Sigmoid colon (tissue), 7 donors: ENCODE data around the gene LRRC49. TPM values are rescaled to one million over a fixed set of nuclear protein-coding genes. Genes with fewer than 3 reads are reported as not detected.
"Not testable (repeated sequence)": the region's sequence is repeated elsewhere in the genome, so short reads cannot be mapped to it uniquely, and the experiment has no call there.

ENCODE experiments used
- DNase-seq: peaks from one replicate; pipeline ENCODE4 v3.0.0-alpha.2; 2019
- H3K27ac ChIP-seq, 4 donors: fragments of 200-600 bp; sonication (generic); one replicate each; pipeline ENCODE4 v1.5.1; 2016 to 2019; ENCODE audit warnings: mild to moderate bottlenecking in 1 of 4
- H3K27me3 ChIP-seq, 3 donors: fragments of 200-600 bp; sonication (generic); one replicate each; pipeline ENCODE4 v1.5.1; 2019; ENCODE audit warnings: mild to moderate bottlenecking in 1 of 3
- H3K36me3 ChIP-seq, 4 donors: fragments of 200-600 bp; sonication (generic); one replicate each; pipeline ENCODE4 v1.5.1; 2016 to 2019
- H3K4me1 ChIP-seq, 4 donors: fragments of 200-600 bp; sonication (generic); one replicate each; pipeline ENCODE4 v1.5.1; 2017 to 2019
- H3K4me3 ChIP-seq, 4 donors: fragments of 200-600 bp; sonication (generic); one replicate each; pipeline ENCODE4 v1.5.1; 2017 to 2019; ENCODE audit warnings: mild to moderate bottlenecking in 2 of 4, moderate library complexity in 1 of 4
- H3K9me3 ChIP-seq, 4 donors: fragments of 200-600 bp in 3 of 4; sonication (generic) in 3 of 4; one replicate each; pipeline versions ENCODE4 v1.5.1 to v1.6.1; 2013 to 2019
- EP300 ChIP-seq, 4 donors: sonication (generic); formaldehyde crosslinking; IDR thresholded peaks; one replicate each; pipeline ENCODE4 v1.6.1; 2017; ENCODE audit warnings: antibody characterized with exemption in 4 of 4
- POLR2A ChIP-seq, 2 donors: fragments of 450-650 bp; IDR thresholded peaks; one replicate each; pipeline ENCODE4 v1.6.1; 2016; ENCODE audit warnings: antibody characterized with exemption in 2 of 2, mild to moderate bottlenecking in 2 of 2, moderate library complexity in 2 of 2
- POLR2AphosphoS5 ChIP-seq, 4 donors: sonication (generic); formaldehyde crosslinking; IDR thresholded peaks; one replicate each; pipeline ENCODE4 v1.6.1; 2017; ENCODE audit warnings: antibody characterized with exemption in 4 of 4
- WGBS, 2 donors: extraction: QIAGEN DNeasy Blood & Tissue Kit; methylation state at CpG; one replicate each; pipeline ENCODE4 v1.1.7; 2013; 5-methylcytosine and 5-hydroxymethylcytosine counted together
- intact Hi-C: fragments of 100-400 bp; cut with DNase I; formaldehyde crosslinking; loops from one replicate; pipeline ENCODE4 v1.15.1; 2023
- polyA plus RNA-seq, 3 donors: library from polyadenylated mRNA; stranded (reverse); fragments of 200-250 nt; gene quantifications; one replicate each; pipeline ENCODE4 v1.2.3, GENCODE V29; 2013
- total RNA-seq, 4 donors: library from RNA; depleted of rRNA; stranded (reverse); fragments of >200 nt; gene quantifications; one replicate each; pipeline ENCODE4 v1.1.0, GENCODE V29; 2016
- TF ChIP-seq, protein P1 (sequence below), 4 experiments: fragments of 450-650 bp in 3 of 4; fragments of 200-600 bp in 1 of 4; IDR thresholded peaks; one replicate each; pipeline ENCODE4 v1.5.1; 2016 to 2019; ENCODE audit warnings: antibody characterized with exemption in 4 of 4, mild to moderate bottlenecking in 3 of 4, moderate library complexity in 2 of 4
- donor health status: healthy with polysubstance abuse.
- donor health status: Bipolar disorder and iron deficiency.
- donor health status: healthy.

LRRC49 gene
- total and polyA plus RNA-seq, 7 donors, result 1.6 to 20.2 (median 10.3) TPM

DNA sequence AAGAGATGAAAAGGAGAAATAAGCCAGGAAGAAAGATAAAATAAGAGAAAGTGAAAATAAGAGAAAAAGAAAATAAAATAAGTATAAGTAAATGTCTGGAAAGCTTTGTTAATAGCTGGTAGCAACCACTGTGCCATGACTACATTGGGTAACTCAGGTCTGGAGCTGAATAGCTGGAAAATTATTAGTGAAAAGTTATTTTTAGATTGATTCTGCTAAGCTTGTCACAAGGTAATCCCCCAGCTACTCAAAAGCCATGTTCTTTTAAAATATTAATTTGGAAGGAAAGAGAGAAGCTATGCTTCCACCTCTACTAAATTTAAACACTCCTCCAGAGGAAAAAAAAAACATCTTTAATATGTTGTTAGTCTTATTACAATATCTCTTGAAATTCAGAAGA is 117.8 kb downstream of the LRRC49 start:
- no peak overlapping the region for H3K4me3 ChIP-seq
- no peaks in the 10 kb centered on the region for H3K36me3 ChIP-seq
- no peaks in the 10 kb centered on the region for H3K27me3 ChIP-seq
- intact Hi-C loops, result no loop called here
- TF ChIP-seq POLR2A (IDR thresholded peaks at IDR 0.05) (no peak), POLR2AphosphoS5 (IDR thresholded peaks at IDR 0.05) (no peak), EP300 (IDR thresholded peaks at IDR 0.05) (no peak)
- TF ChIP-seq, protein P1, sequence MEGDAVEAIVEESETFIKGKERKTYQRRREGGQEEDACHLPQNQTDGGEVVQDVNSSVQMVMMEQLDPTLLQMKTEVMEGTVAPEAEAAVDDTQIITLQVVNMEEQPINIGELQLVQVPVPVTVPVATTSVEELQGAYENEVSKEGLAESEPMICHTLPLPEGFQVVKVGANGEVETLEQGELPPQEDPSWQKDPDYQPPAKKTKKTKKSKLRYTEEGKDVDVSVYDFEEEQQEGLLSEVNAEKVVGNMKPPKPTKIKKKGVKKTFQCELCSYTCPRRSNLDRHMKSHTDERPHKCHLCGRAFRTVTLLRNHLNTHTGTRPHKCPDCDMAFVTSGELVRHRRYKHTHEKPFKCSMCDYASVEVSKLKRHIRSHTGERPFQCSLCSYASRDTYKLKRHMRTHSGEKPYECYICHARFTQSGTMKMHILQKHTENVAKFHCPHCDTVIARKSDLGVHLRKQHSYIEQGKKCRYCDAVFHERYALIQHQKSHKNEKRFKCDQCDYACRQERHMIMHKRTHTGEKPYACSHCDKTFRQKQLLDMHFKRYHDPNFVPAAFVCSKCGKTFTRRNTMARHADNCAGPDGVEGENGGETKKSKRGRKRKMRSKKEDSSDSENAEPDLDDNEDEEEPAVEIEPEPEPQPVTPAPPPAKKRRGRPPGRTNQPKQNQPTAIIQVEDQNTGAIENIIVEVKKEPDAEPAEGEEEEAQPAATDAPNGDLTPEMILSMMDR (IDR thresholded peaks at IDR 0.05), result no peak
- H3K4me1 ChIP-seq, result no peaks in the 10 kb centered on the region
- H3K27ac ChIP-seq, result no peak overlapping the region
- H3K9me3 ChIP-seq, result no peaks in the 10 kb centered on the region
- DNase-seq, result no peak

DNA sequence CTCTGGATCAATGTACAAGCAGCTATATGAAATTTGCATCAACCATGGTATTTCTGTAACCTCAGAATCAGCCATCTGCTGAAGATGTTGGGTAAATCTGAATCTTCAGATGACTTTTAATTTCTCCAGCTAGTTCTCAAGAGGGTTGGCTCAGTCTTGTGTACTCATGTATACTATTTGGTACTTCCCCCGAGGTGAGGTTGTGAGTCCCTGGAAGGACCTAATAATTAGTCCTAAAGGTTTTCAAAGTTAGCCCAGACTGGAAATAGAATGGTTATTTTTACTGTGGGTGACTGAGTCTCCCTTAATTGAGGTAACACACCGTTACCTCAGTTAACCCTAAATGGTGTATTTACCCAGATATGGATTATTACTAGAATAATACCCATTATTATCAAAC is 118.4 kb downstream of the LRRC49 start:
- intact Hi-C loops, result no loop called here
- no peaks in the 10 kb centered on the region for H3K4me1 ChIP-seq
- no peak for DNase-seq
- 75 to 79% methylated on average over 2 of the region's 2 CpGs for WGBS, 2 donors
- no peaks in the 10 kb centered on the region for H3K36me3 ChIP-seq
- H3K4me3 ChIP-seq, result no peak overlapping the region
- no peaks in the 10 kb centered on the region for H3K9me3 ChIP-seq
- TF ChIP-seq, protein P1 (IDR thresholded peaks at IDR 0.05), result no peak
- TF ChIP-seq EP300 (IDR thresholded peaks at IDR 0.05), result no peak
- TF ChIP-seq POLR2A (IDR thresholded peaks at IDR 0.05), result no peak
- TF ChIP-seq POLR2AphosphoS5 (IDR thresholded peaks at IDR 0.05), result no peak
- H3K27ac ChIP-seq, result no peak overlapping the region
- H3K27me3 ChIP-seq, result no peaks in the 10 kb centered on the region

DNA sequence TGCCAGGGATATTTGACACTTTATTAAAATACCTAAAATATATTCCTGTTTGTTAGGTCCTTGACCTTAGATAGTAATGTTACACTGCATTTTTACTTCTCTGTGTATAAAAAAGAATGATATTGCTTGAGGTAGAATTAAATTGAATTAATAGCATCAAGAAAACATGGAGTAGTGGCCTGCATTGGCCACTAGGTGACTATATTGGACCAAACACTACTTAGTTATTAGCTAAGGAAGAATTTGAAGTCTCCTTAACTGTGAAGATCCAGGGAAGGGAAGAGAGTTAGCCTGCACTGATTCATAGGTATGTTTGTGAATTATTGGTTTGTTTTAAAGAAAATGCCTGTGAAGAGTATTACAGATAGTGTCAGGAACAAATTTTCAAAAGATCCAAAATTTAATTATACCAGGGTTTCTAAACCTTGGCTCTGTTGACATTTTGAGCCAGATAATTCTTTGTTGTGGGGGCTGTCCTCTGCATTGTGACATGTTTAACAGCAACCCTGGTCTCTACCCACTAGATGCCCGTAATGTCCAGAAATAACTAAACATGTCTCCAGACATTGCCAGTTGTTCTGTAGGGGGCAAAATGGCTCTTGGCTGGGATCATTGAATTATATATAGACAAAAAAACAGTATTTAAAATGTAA is 119.0 kb downstream of the LRRC49 start:
- no peak for DNase-seq
- WGBS, 2 donors, result 82 to 84% methylated on average over 1 of the region's 1 CpG
- TF ChIP-seq POLR2AphosphoS5 (IDR thresholded peaks at IDR 0.05), result no peak
- TF ChIP-seq, protein P1 (IDR thresholded peaks at IDR 0.05), result peak in 3 of 4 experiments; percentile 44 to 57 (median 50)
- Histone ChIP-seq H3K4me3 (no peak overlapping the region), H3K36me3 (no peaks in the 10 kb centered on the region), H3K4me1 (no peaks in the 10 kb centered on the region), H3K9me3 (no peaks in the 10 kb centered on the region), H3K27me3 (no peaks in the 10 kb centered on the region), H3K27ac (no peak overlapping the region)
- intact Hi-C loops, result no loop called here

DNA sequence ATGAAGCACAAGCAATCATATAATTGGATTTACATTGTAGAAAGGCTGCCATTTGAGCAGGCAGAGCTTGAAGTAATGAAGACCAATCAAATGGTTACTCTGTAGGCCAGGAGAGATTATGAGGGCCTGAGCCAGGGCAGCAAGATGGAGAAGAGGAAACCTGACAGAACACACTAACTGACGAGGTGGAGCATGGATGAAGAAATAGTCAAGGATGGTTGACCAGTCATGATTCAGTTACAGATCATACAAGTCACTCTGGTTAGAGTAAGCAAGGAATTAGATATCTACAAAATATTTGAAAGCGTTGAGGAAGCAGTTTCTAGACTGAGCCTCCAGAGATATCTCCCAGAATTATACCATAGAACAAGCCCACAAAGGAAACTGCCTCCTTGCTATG is 120.8 kb downstream of the LRRC49 start:
- Histone ChIP-seq H3K36me3 (peaks cover 0 to under 1% (median 0%) of the 10 kb centered on the region in 4 donors), H3K9me3 (no peaks in the 10 kb centered on the region), H3K27ac (no peak overlapping the region), H3K4me3 (no peak overlapping the region), H3K27me3 (no peaks in the 10 kb centered on the region), H3K4me1 (no peaks in the 10 kb centered on the region)
- DNase-seq, result no peak
- intact Hi-C loops, result no loop called here
- TF ChIP-seq POLR2A (IDR thresholded peaks at IDR 0.05) (no peak), EP300 (IDR thresholded peaks at IDR 0.05) (no peak), POLR2AphosphoS5 (IDR thresholded peaks at IDR 0.05) (no peak)
- TF ChIP-seq, protein P1 (IDR thresholded peaks at IDR 0.05), result no peak
- 93 to 94% methylated on average over 2 of the region's 2 CpGs for WGBS, 2 donors

DNA sequence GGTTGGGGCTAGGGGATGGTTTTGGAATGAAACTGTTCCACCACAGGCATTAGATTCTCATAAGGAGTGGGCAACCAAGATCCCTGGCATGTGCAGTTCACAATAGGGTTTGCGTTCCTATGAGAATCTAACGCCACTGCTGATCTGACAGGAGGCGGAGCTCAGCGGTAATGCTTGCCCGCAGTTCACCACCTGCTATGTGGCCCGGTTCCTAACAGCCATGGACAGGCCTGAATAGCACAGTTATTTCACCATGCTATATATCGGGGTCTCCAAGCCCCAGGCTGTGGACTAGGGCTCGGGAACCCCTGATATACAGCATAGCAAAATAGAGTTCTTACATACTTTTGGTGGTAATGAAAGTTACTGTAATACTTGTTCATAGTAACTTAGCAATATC is 122.7 kb downstream of the LRRC49 start:
- Histone ChIP-seq H3K27me3 (no peaks in the 10 kb centered on the region), H3K9me3 (peaks cover 0 to 2% (median 0%) of the 10 kb centered on the region in 4 donors), H3K4me3 (no peak overlapping the region), H3K27ac (no peak overlapping the region), H3K36me3 (peaks cover 0 to 7% (median 1%) of the 10 kb centered on the region in 4 donors), H3K4me1 (no peaks in the 10 kb centered on the region)
- WGBS, 2 donors, result 96 to 97% methylated on average over 8 of the region's 8 CpGs
- intact Hi-C loops, result no loop called here
- DNase-seq, result no peak
- TF ChIP-seq POLR2AphosphoS5 (IDR thresholded peaks at IDR 0.05) (no peak), POLR2A (IDR thresholded peaks at IDR 0.05) (no peak), EP300 (IDR thresholded peaks at IDR 0.05) (no peak)

DNA sequence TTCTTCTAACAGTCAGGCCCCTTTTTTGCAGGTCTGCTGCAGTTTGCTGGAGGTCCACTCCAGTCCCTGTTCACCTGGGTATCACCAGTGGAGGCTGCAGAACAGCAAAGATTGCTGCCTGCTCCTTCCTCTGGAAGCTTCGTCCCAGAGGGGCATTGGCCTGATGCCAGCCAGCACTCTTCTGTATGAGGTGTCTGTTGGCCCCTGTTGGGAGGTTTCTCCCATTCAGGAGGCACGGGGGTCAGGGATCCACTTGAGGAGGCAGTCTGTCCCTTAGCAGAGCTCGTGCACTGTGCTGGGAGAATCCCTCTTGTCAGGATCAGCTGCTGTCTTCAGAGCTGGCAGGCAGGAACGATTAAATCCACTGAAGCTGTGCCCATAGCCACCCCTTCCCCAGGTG is 138.6 kb downstream of the LRRC49 start:
- H3K9me3 ChIP-seq, H3K4me3 ChIP-seq, H3K4me1 ChIP-seq, H3K36me3 ChIP-seq, H3K27me3 ChIP-seq, DNase-seq, H3K27ac ChIP-seq, intact Hi-C loops: not testable (repeated sequence)
- 82 to 87% methylated on average over 4 of the region's 4 CpGs for WGBS, 2 donors

DNA sequence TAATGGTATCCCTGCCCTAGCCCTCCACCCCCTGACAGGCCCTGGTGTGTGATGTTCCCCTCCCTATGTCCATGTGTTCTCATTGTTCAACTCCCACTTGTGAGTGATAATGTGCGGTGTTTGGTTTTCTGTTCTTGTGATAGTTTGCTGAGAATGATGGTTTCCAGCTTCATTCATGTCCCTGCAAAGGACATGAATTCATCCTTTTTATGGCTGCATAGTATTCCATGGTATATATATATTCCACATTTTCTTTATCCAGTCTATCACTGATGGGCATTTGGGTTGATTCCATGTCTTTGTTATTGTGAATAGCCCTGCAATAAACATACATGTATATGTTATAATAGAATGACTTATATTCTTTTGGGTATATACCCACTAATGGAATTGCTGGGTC is 142.9 kb downstream of the LRRC49 start:
- H3K36me3 ChIP-seq, intact Hi-C loops, H3K9me3 ChIP-seq, H3K4me1 ChIP-seq, H3K27me3 ChIP-seq, H3K4me3 ChIP-seq, H3K27ac ChIP-seq, DNase-seq: not testable (repeated sequence)
- WGBS, 2 donors, result 98% methylated on average over 1 of the region's 1 CpG
